HepG2 (cell line): ENCODE measurements around the gene MYO18A. TPM values are rescaled to one million over a fixed set of nuclear protein-coding genes. Genes with fewer than 3 reads are reported as not detected.
A peak's percentile ranks its signal among the peaks of the same experiment; 100 is the strongest.

ENCODE experiments used
- CEBPG ChIP-seq: IDR thresholded peaks from 2 replicates; pipeline ENCODE4 v1.6.1; 2016
- DMAP1 ChIP-seq: IDR thresholded peaks from 2 replicates; pipeline ENCODE4 v1.6.1; 2016
- ETV6 ChIP-seq: sonication (generic); formaldehyde crosslinking; conservative IDR thresholded peaks from 2 replicates; pipeline ENCODE4 v1.4.0; 2020; ENCODE audit warnings: missing genetic modification reagents
- GRHL1 ChIP-seq: sonication (generic); formaldehyde crosslinking; conservative IDR thresholded peaks from 2 replicates; pipeline ENCODE4 v1.8.0; 2022; ENCODE audit warnings: missing genetic modification reagents
- KDM1A ChIP-seq: IDR thresholded peaks from 2 replicates; pipeline ENCODE4 v1.6.1; 2016; ENCODE audit warnings: missing compliant biosample characterization
- MYPOP ChIP-seq: sonication (generic); formaldehyde crosslinking; IDR thresholded peaks from 2 replicates; pipeline ENCODE4 v1.8.1; 2023; ENCODE audit warnings: mild to moderate bottlenecking, moderate library complexity, missing genetic modification reagents
- NCOR1 ChIP-seq: fragments of 200-600 bp; sonication (generic); IDR thresholded peaks from 2 replicates; pipeline ENCODE4 v1.7.0; 2017; ENCODE audit warnings: antibody characterized with exemption, low read length, borderline replicate concordance
- RELA ChIP-seq: sonication (generic); formaldehyde crosslinking; IDR thresholded peaks from 2 replicates; pipeline ENCODE4 v1.4.0; 2020; ENCODE audit warnings: missing genetic modification reagents
- SOX13 ChIP-seq, 3 experiments: fragments of 450-650 bp in 1 of 3; sonication (generic) in 1 of 3; formaldehyde crosslinking in 1 of 3; IDR thresholded peaks in 2 of 3; conservative IDR thresholded peaks in 1 of 3; 2 replicates each; pipeline versions ENCODE4 v1.5.0 to v1.6.1; 2016 to 2020; ENCODE audit warnings: antibody characterized with exemption in 1 of 3, mild to moderate bottlenecking in 1 of 3, missing compliant biosample characterization in 1 of 3, missing genetic modification reagents in 1 of 3, moderate library complexity in 1 of 3
- ZC3H13 ChIP-seq: sonication (generic); formaldehyde crosslinking; IDR thresholded peaks from 2 replicates; pipeline ENCODE4 v1.8.1; 2023; ENCODE audit warnings: mild to moderate bottlenecking, missing genetic modification reagents, moderate library complexity
- ZFP1 ChIP-seq: IDR thresholded peaks from 2 replicates; pipeline ENCODE4 v1.6.1; 2016
- ZFYVE20 ChIP-seq: sonication (generic); formaldehyde crosslinking; IDR thresholded peaks from 2 replicates; pipeline ENCODE4 v1.8.0; 2023; ENCODE audit warnings: low read depth, mild to moderate bottlenecking, moderate library complexity, missing genetic modification reagents, borderline replicate concordance
- ZNF24 ChIP-seq: fragments of 450-650 bp; IDR thresholded peaks from 2 replicates; pipeline ENCODE4 v1.6.1; 2017; ENCODE audit warnings: antibody characterized with exemption, mild to moderate bottlenecking
- ZNF275 ChIP-seq: sonication (generic); formaldehyde crosslinking; IDR thresholded peaks from 2 replicates; pipeline ENCODE4 v1.8.0; 2022; ENCODE audit warnings: missing genetic modification reagents, mild to moderate bottlenecking, inconsistent platforms, borderline replicate concordance
- ZNF33A ChIP-seq: sonication (generic); formaldehyde crosslinking; IDR thresholded peaks from 2 replicates; pipeline ENCODE4 v1.5.1; 2020; ENCODE audit warnings: missing genetic modification reagents, mild to moderate bottlenecking, moderate library complexity, borderline replicate concordance
- ZNF646 ChIP-seq: sonication (generic); formaldehyde crosslinking; IDR thresholded peaks from 2 replicates; pipeline ENCODE4 v1.9.0; 2021; ENCODE audit warnings: mild to moderate bottlenecking, missing genetic modification reagents
- ZNF7 ChIP-seq: IDR thresholded peaks from 2 replicates; pipeline ENCODE4 v1.6.1; 2016; ENCODE audit warnings: missing biosample characterization, missing genetic modification reagents
- ZNF891 ChIP-seq: sonication (generic); formaldehyde crosslinking; IDR thresholded peaks from 2 replicates; pipeline ENCODE4 v1.5.0; 2020; ENCODE audit warnings: mild to moderate bottlenecking, missing genetic modification reagents
- ZSCAN22 ChIP-seq: sonication (generic); formaldehyde crosslinking; IDR thresholded peaks from 2 replicates; pipeline ENCODE4 v1.4.0; 2020; ENCODE audit warnings: mild to moderate bottlenecking, missing genetic modification reagents
- polyA plus RNA-seq, 8 experiments: library from polyadenylated mRNA; depleted of rRNA in 3 of 8; stranded (reverse) in 7 of 8; unstranded in 1 of 8; fragments of >200 nt; fragmentation: Illumina TruSeq in 4 of 8; extraction: Trizol in 4 of 8; gene quantifications; 2 replicates each; pipeline versions ENCODE4 v1.2.1 to v1.2.3, GENCODE V29; 2011 to 2016; ENCODE audit warnings: low read depth in 4 of 8, missing spikeins in 1 of 8, mixed read lengths in 1 of 8; ENCODE audit not compliant: insufficient read depth in 1 of 8
- total RNA-seq, 5 experiments: library from RNA; depleted of rRNA; stranded (reverse); fragments of >200 nt; fragmentation: Illumina TruSeq; extraction: Trizol; gene quantifications; 2 replicates each; pipeline ENCODE4 v1.2.3, GENCODE V29; 2016; ENCODE audit warnings: low read depth in 1 of 5

The MYO18A gene
- total and polyA plus RNA-seq, 2 of the 13 experiments (the other 11 are each of a cell fraction or from before 2014, with no cell fraction given), result 16.8 to 24.8 TPM

- TF ChIP-seq SOX13 (IDR thresholded peaks at IDR 0.05), result 0 out of 2 replicates have a peak, but pooled peaks have one; percentile 32
- peak in 1 of 2 experiments; percentile 88; a peak in 2 of 4 replicates for TF ChIP-seq SOX13 (CRISPR knock-in tag; conservative IDR thresholded peaks at IDR 0.05 in 1 of 2, IDR thresholded peaks at IDR 0.05 in 1 of 2)
- TF ChIP-seq ZFYVE20 (CRISPR knock-in tag), result no peak
- 0 out of 2 replicates have a peak, but pooled peaks have one; percentile 54 for TF ChIP-seq MYPOP
- no peak for TF ChIP-seq ZNF7 (CRISPR knock-in tag)
- TF ChIP-seq DMAP1 (CRISPR knock-in tag), result peak; percentile 75
- no peak for TF ChIP-seq CEBPG
- 0 out of 2 replicates have a peak, but pooled peaks have one; percentile 26 for TF ChIP-seq RELA (CRISPR knock-in tag)
- peak; percentile 83 for TF ChIP-seq NCOR1
- TF ChIP-seq ETV6 (CRISPR knock-in tag), result no peak
- TF ChIP-seq ZNF275, result peak; percentile 67; the same call in 1 of the 2 replicates
- TF ChIP-seq ZNF891 (CRISPR knock-in tag), result peak; percentile 77; the same call in 1 of the 2 replicates
- TF ChIP-seq ZNF24, result no peak
- no peak for TF ChIP-seq ZNF33A (CRISPR knock-in tag)
- no peak for TF ChIP-seq ZSCAN22 (CRISPR knock-in tag)
- TF ChIP-seq ZFP1, result no peak
- no peak for TF ChIP-seq GRHL1 (CRISPR knock-in tag)
- no peak for TF ChIP-seq ZC3H13 (CRISPR knock-in tag)
- TF ChIP-seq KDM1A (CRISPR knock-in tag), result no peak
- TF ChIP-seq ZNF646 (CRISPR knock-in tag), result no peak
Observed at GRCh38 chr17:29042679-29043538, 137.3 kb downstream of the MYO18A start, which contains the start of gene PIPOX (continued).
